Fibroblast of lung (primary cell): ENCODE results near the gene FTO.

ENCODE experiments used
- EZH2 ChIP-seq: IDR thresholded peaks from 2 replicates; pipeline ENCODE4 v1.5.1; 2012; ENCODE audit warnings: low read length, control low read depth, mild to moderate bottlenecking; ENCODE audit errors: missing control alignments
- TF ChIP-seq, protein P1 (sequence below), 2 donors: IDR thresholded peaks in 1 of 2; conservative IDR thresholded peaks in 1 of 2; 1 replicate in 1 of 2; 2 replicates in 1 of 2; pipeline ENCODE4 v1.5.1; 2011 to 2012; ENCODE audit warnings: low read length in 2 of 2, control low read depth in 1 of 2, inconsistent platforms in 1 of 2, low read depth in 1 of 2, mild to moderate bottlenecking in 1 of 2

DNA sequence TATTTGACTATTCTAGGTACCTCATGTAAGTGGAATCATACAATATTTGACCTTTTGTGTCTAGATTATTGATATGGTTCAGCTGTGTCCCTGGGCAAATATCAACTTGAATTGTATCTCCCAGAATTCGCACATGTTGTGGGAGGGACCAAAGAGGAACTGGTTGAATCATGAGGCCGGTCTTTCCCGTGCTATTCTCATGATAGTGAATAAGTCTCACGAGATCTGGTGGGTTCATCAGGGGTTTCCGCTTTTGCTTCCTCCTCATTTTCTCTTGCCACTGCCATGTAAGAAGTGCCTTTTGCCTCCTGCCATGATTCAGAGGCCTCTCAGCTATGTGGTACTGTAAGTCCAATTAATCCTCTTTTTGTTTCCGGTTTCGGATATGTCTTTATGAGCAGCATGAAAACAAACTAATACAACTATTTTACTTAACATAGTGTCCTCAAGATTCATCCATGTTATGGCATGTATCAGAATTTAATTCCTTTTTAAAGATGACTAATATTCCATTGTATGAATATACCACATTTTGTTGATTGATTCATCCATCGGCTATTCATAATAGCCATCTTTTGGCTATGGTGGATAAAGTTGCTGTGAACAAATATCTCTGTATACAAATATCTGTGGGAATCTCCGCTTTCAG lies 129.1 kb downstream of the FTO start:
- TF ChIP-seq, protein P1, sequence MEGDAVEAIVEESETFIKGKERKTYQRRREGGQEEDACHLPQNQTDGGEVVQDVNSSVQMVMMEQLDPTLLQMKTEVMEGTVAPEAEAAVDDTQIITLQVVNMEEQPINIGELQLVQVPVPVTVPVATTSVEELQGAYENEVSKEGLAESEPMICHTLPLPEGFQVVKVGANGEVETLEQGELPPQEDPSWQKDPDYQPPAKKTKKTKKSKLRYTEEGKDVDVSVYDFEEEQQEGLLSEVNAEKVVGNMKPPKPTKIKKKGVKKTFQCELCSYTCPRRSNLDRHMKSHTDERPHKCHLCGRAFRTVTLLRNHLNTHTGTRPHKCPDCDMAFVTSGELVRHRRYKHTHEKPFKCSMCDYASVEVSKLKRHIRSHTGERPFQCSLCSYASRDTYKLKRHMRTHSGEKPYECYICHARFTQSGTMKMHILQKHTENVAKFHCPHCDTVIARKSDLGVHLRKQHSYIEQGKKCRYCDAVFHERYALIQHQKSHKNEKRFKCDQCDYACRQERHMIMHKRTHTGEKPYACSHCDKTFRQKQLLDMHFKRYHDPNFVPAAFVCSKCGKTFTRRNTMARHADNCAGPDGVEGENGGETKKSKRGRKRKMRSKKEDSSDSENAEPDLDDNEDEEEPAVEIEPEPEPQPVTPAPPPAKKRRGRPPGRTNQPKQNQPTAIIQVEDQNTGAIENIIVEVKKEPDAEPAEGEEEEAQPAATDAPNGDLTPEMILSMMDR (conservative IDR thresholded peaks at IDR 0.05 in 1 of 2, IDR thresholded peaks at IDR 0.05 in 1 of 2; ENCODE audit: low read depth in 1 of 2, low read length in 2 of 2), result no peak
- no peak for TF ChIP-seq EZH2
